K562 (cell line): ENCODE data around the gene LAMB2. TPM values are rescaled to one million over a fixed set of nuclear protein-coding genes. Genes with fewer than 3 reads are reported as not detected.

Experiments used
- ARID2 ChIP-seq: fragments of 450-650 bp; IDR thresholded peaks from 2 replicates; pipeline ENCODE4 v1.6.1; 2017; ENCODE audit warnings: antibody characterized with exemption, mild to moderate bottlenecking
- ARID3A ChIP-seq: IDR thresholded peaks from 2 replicates; pipeline ENCODE4 v1.6.1; 2012; ENCODE audit warnings: low read depth, low read length, improper control_type of control experiment, borderline replicate concordance
- BRF1 ChIP-seq: IDR thresholded peaks from 3 replicates; pipeline ENCODE4 v1.6.1; 2011; ENCODE audit warnings: borderline replicate concordance, mild to moderate bottlenecking; ENCODE audit not compliant: insufficient read length; ENCODE audit errors: extremely low read depth
- CREM ChIP-seq: IDR thresholded peaks from 2 replicates; pipeline ENCODE4 v1.6.1; 2014; ENCODE audit warnings: antibody characterized with exemption, low read depth
- IRF2 ChIP-seq: sonication (generic); formaldehyde crosslinking; IDR thresholded peaks from 2 replicates; pipeline ENCODE4 v1.8.1; 2022; ENCODE audit warnings: mild to moderate bottlenecking, missing genetic modification reagents
- NONO ChIP-seq, 2 experiments: fragments of 200-400 bp in 1 of 2; fragments of 450-650 bp in 1 of 2; formaldehyde crosslinking in 1 of 2; IDR thresholded peaks; 2 replicates each; pipeline ENCODE4 v1.6.1; 2017; ENCODE audit warnings: low read depth in 2 of 2, mild to moderate bottlenecking in 2 of 2, moderate library complexity in 2 of 2, low read length in 1 of 2
- PHF21A ChIP-seq: fragments of 450-650 bp; IDR thresholded peaks from 2 replicates; pipeline ENCODE4 v1.6.1; 2017; ENCODE audit warnings: low read depth, borderline replicate concordance
- PRPF4 ChIP-seq: fragments of 200-400 bp; formaldehyde crosslinking; IDR thresholded peaks from one replicate; pipeline ENCODE4 v1.6.1; 2017; ENCODE audit warnings: low read length, low read depth, mild to moderate bottlenecking; ENCODE audit not compliant: insufficient read depth, poor library complexity, severe bottlenecking
- ZBTB11 ChIP-seq, 3 experiments: fragments of 200-800 bp in 1 of 3; fragments of 250-450 bp in 1 of 3; fragments of 450-650 bp in 1 of 3; sonication (Bioruptor Pico) in 1 of 3; sonication (Bioruptor generic) in 1 of 3; formaldehyde crosslinking in 1 of 3; IDR thresholded peaks; 2 replicates each; pipeline versions ENCODE4 v1.6.1 to v1.8.0; 2016 to 2022; ENCODE audit warnings: mild to moderate bottlenecking in 2 of 3, missing genetic modification characterization in 2 of 3, missing compliant biosample characterization in 1 of 3, moderate library complexity in 1 of 3
- ZNF140 ChIP-seq: fragments of 250-450 bp; sonication (Bioruptor Pico); IDR thresholded peaks from 2 replicates; pipeline ENCODE4 v1.8.0; 2021; ENCODE audit warnings: moderate library complexity, mild to moderate bottlenecking, inconsistent platforms
- ZNF668 ChIP-seq: fragments of 250-450 bp; sonication (Bioruptor Pico); IDR thresholded peaks from 2 replicates; pipeline ENCODE4 v1.8.0; 2022; ENCODE audit warnings: mild to moderate bottlenecking, inconsistent platforms
- polyA plus RNA-seq, 8 experiments: library from polyadenylated mRNA; depleted of rRNA in 4 of 8; stranded (reverse) in 5 of 8; unstranded in 3 of 8; fragments of >200 nt; fragmentation: Nextera tagmentation in 2 of 8; fragmentation: Illumina TruSeq in 1 of 8; extraction: Ambion mirVana in 2 of 8; extraction: Trizol in 1 of 8; gene quantifications; 2 replicates each; pipeline versions ENCODE4 v1.2.1 to v1.2.3, GENCODE V29; 2011 to 2014; ENCODE audit warnings: inconsistent platforms in 1 of 8, missing spikeins in 1 of 8
- total RNA-seq, 7 experiments: library from RNA; depleted of rRNA in 6 of 7; stranded (reverse); fragments of >200 nt in 6 of 7; fragmentation: Illumina TruSeq in 2 of 7; extraction: Trizol in 2 of 7; gene quantifications; 2 replicates each; pipeline versions ENCODE4 v1.2.1 to v1.2.3, GENCODE V29; 2011 to 2021; ENCODE audit warnings: low replicate concordance in 1 of 7

LAMB2 gene
- total and polyA plus RNA-seq, 9 of the 15 experiments (the other 6 are each of a cell fraction or from before 2014, with no cell fraction given): 1.4 to 26.0 (median 16.2) TPM

GRCh38 chr3:49171119-49171774 lies 38.4 kb upstream of the LAMB2 start, which contains the start of gene KLHDC8B (continued):
- peak in 1 of 3 experiments; percentile 65; a peak in 1 of 6 replicates for TF ChIP-seq ZBTB11 (CRISPR knock-in tag; IDR thresholded peaks at IDR 0.05)
- TF ChIP-seq ARID3A: no peak
- peak; percentile 63 for TF ChIP-seq CREM
- no peak for TF ChIP-seq ZNF668
- no peak for TF ChIP-seq PRPF4
- 0 out of 2 replicates have a peak, but pooled peaks have one; percentile 55 for TF ChIP-seq ARID2
- no peak for TF ChIP-seq BRF1
- peak in 1 of 2 experiments; percentile 39; a peak in 1 of 4 replicates for TF ChIP-seq NONO (IDR thresholded peaks at IDR 0.05; ENCODE audit: low read depth in 2 of 2, low read length in 1 of 2)
- TF ChIP-seq ZNF140 (CRISPR knock-in tag): no peak
- no peak for TF ChIP-seq IRF2 (CRISPR knock-in tag)
- no peak for TF ChIP-seq PHF21A
